Adrenal gland (tissue), 12 donors: Measurements from ENCODE around the gene CILP. TPM values are rescaled to one million over a fixed set of nuclear protein-coding genes. Genes with fewer than 3 reads are reported as not detected.
"Not testable (repeated sequence)": the region's sequence is repeated elsewhere in the genome, so short reads cannot be mapped to it uniquely, and the experiment has no call there.

ENCODE experiments used
- DNase-seq, 7 donors: peaks; one replicate each; pipeline ENCODE4 v3.0.0-alpha.2; 2019 to 2020
- H3K27ac ChIP-seq, 5 donors: fragments of 200-600 bp; sonication (generic) in 4 of 5; 1 replicate in 3 of 5; 2 replicates in 2 of 5; pipeline versions ENCODE4 v1.5.1 to v1.8.0; 2016 to 2020; ENCODE audit warnings: mild to moderate bottlenecking in 1 of 5
- H3K27me3 ChIP-seq: fragments of 200-600 bp; 2 replicates; pipeline ENCODE4 v1.8.0; 2021
- H3K36me3 ChIP-seq, 2 donors: fragments of 200-600 bp; replicated peaks in 1 of 2; 1 replicate in 1 of 2; 2 replicates in 1 of 2; pipeline versions ENCODE4 v1.5.1 to v1.8.0; 2018 to 2022
- H3K4me1 ChIP-seq, 2 donors: fragments of 200-600 bp; replicated peaks in 1 of 2; 1 replicate in 1 of 2; 2 replicates in 1 of 2; pipeline versions ENCODE4 v1.5.1 to v1.8.0; 2018 to 2021
- H3K4me3 ChIP-seq, 4 donors: fragments of 200-600 bp; sonication (generic) in 3 of 4; one replicate each; pipeline ENCODE4 v1.5.1; 2016 to 2018
- H3K9me3 ChIP-seq, 3 donors: fragments of 200-600 bp; sonication (generic) in 1 of 3; replicated peaks in 1 of 3; 1 replicate in 2 of 3; 2 replicates in 1 of 3; pipeline versions ENCODE4 v1.5.1 to v1.8.0; 2016 to 2021
- CTCF ChIP-seq, 6 experiments: fragments of 450-650 bp in 4 of 6; fragments of 200-600 bp in 2 of 6; sonication (generic) in 1 of 6; IDR thresholded peaks; 1 replicate in 5 of 6; 2 replicates in 1 of 6; pipeline versions ENCODE4 v1.5.1 to v1.8.0; 2016 to 2021; ENCODE audit warnings: antibody characterized with exemption in 6 of 6, mild to moderate bottlenecking in 2 of 6, moderate library complexity in 1 of 6
- POLR2A ChIP-seq, 2 donors: fragments of 450-650 bp; IDR thresholded peaks; one replicate each; pipeline ENCODE4 v1.6.1; 2017; ENCODE audit warnings: antibody characterized with exemption in 2 of 2, mild to moderate bottlenecking in 2 of 2, moderate library complexity in 1 of 2
- WGBS, 4 donors: extraction: QIAGEN DNeasy Blood & Tissue Kit in 2 of 4; methylation state at CpG; one replicate each; pipeline versions ENCODE4 v1.1.5 to v1.1.7; 2013 to 2017; 5-methylcytosine and 5-hydroxymethylcytosine counted together
- intact Hi-C, 2 donors: fragments of 100-400 bp; cut with DNase I; formaldehyde crosslinking; loops; one replicate each; pipeline versions ENCODE4 v1.14.1 to v1.15.0; 2022 to 2023
- polyA plus RNA-seq, 3 donors: library from polyadenylated mRNA; stranded (reverse); fragments of 200-250 nt in 2 of 3; fragments of 350-450 nt in 1 of 3; fragmentation: Illumina TruSeq in 1 of 3; extraction: RNeasy Lipid Tissue Mini Kit (QIAGEN cat#74804) in 1 of 3; gene quantifications; one replicate each; pipeline ENCODE4 v1.2.3, GENCODE V29; 2013 to 2014
- total RNA-seq, 9 donors: library from RNA; depleted of rRNA in 4 of 9; stranded (reverse); fragments of >200 nt in 4 of 9; fragments of 120-200 nt in 1 of 9; fragmentation: NEBNext Ultra II Directional in 1 of 9; extraction: Animal tissue kit (Norgen Biotek cat#: 25700) in 1 of 9; gene quantifications; one replicate each; pipeline versions ENCODE4 v1.1.0 to v1.2.4, GENCODE V29; 2013 to 2023
- donor health status: healthy with polysubstance abuse.
- donor health status: Bipolar disorder and iron deficiency.
- donor health status: DM: yes; HTN: yes; CAD: no.
- donor health status: DM: no; HTN: no; CAD: no.
- donor health status: DM: no; HTN: no; CAD: no.
- donor health status: DM: yes; HTN: yes; CAD: no.

CILP gene
- total and polyA plus RNA-seq, 12 donors = 0.39 to 2.7 (median 0.96) TPM

GRCh38 chr15:65184868-65185717, 26.2 kb downstream of the CILP start, which contains the start of gene CLPX:
CLPX (minus strand) TSS chr15:65185342; CDS start chr15:65185153, 189 bp downstream.
- H3K27me3 ChIP-seq = no peaks in the 10 kb centered on the region
- intact Hi-C loops = loop anchor here in 1 of 2 donors (5.0 kb wide), 2 partner anchors 87 to 112 kb away; partner anchors contain the start of gene RNU5A-1
- H3K4me3 ChIP-seq = peak within 1 kb of the TSS; percentile 69 to 97 (median 90)
- H3K27ac ChIP-seq = peak within 1 kb of the TSS; percentile 88 to 94 (median 92)
- 0 to 2% (median 0%) methylated on average over 10 to 70 of the region's 70 CpGs for WGBS, 4 donors
- peaks cover 22 to 26% of the 10 kb centered on the region in 2 donors for H3K4me1 ChIP-seq
- TF ChIP-seq POLR2A (IDR thresholded peaks at IDR 0.05) = peak in 1 of 2 donors; percentile 89
- no peak for TF ChIP-seq CTCF (IDR thresholded peaks at IDR 0.05)
- peak; percentile 93 to 98 (median 96) for DNase-seq
- peaks cover 0 to 1% of the 10 kb centered on the region in 2 donors for H3K36me3 ChIP-seq
- no peaks in the 10 kb centered on the region for H3K9me3 ChIP-seq

- Histone ChIP-seq H3K4me3 (peak overlapping the region; percentile 69 to 97 (median 90)), H3K36me3 (peaks cover 0 to 8% of the 10 kb centered on the region in 2 donors), H3K27me3 (no peaks in the 10 kb centered on the region), H3K4me1 (peaks cover 22 to 33% of the 10 kb centered on the region in 2 donors), H3K9me3 (no peaks in the 10 kb centered on the region), H3K27ac (peak overlapping the region; percentile 88 to 94 (median 92))
- intact Hi-C loops = no loop called here
- 0 to 2% (median 1%) methylated on average over 10 to 33 of the region's 33 CpGs for WGBS, 4 donors
- no peak for TF ChIP-seq CTCF (IDR thresholded peaks at IDR 0.05)
- TF ChIP-seq POLR2A (IDR thresholded peaks at IDR 0.05) = peak; percentile 9 to 79
- peak; percentile 57 to 83 (median 73) for DNase-seq
These were observed 26.9 kb downstream of the CILP start for GRCh38 chr15:65184305-65184867.

DNA sequence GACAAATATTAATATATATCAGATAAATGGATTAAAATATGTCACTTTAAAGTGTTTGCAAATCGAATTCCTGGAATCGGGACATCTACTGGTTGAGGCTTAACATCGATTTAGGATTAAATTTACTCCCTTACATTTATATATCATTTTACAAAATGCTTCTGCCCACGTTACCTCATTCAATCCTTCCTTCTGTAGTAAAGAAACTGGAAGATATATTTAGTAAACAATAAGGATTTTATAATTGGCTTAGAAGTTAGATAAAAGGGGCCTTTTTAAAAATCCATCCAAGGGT, 27.5 kb downstream of the CILP start:
- peak overlapping the region; percentile 41 to 94 (median 92) for H3K27ac ChIP-seq
- WGBS, 4 donors = 1 to 3% (median 2%) methylated on average over 4 of the region's 4 CpGs
- peak overlapping the region; percentile 69 to 97 (median 90) for H3K4me3 ChIP-seq
- DNase-seq = no peak
- H3K36me3 ChIP-seq = peaks cover 0 to 14% of the 10 kb centered on the region in 2 donors
- no peaks in the 10 kb centered on the region for H3K9me3 ChIP-seq
- intact Hi-C loops = no loop called here
- TF ChIP-seq POLR2A (IDR thresholded peaks at IDR 0.05) = no peak
- no peak for TF ChIP-seq CTCF (IDR thresholded peaks at IDR 0.05)
- H3K27me3 ChIP-seq = no peaks in the 10 kb centered on the region
- peaks cover 22 to 38% of the 10 kb centered on the region in 2 donors for H3K4me1 ChIP-seq

DNA sequence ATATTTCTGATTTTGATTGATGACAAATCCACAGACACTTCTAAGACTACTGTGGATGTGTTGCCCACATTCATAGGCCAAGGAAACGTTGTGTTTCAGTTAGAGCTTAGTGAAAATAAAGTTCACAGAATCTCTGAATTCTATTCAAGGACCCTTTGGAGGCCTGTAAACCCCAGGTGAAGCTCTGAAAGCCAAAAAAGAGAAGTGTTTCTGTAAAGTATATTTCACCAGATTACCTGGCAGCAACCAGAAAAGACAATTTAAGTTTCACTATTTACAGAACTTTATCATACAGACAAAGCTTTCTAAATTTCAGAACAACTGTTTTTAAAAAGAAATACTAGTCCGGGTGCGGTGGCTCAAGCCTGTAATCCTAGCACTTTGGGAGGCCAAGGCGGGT, 28.7 kb downstream of the CILP start:
- peaks cover 22 to 41% of the 10 kb centered on the region in 2 donors for H3K4me1 ChIP-seq
- TF ChIP-seq POLR2A (IDR thresholded peaks at IDR 0.05) = no peak
- TF ChIP-seq CTCF (IDR thresholded peaks at IDR 0.05) = no peak
- H3K27ac ChIP-seq = peak overlapping the region in 2 of 5 donors; percentile 13 to 92
- WGBS, 4 donors = 69 to 76% (median 73%) methylated on average over 4 of the region's 4 CpGs
- DNase-seq = no peak
- no peaks in the 10 kb centered on the region for H3K9me3 ChIP-seq
- H3K27me3 ChIP-seq = no peaks in the 10 kb centered on the region
- intact Hi-C loops = no loop called here
- H3K36me3 ChIP-seq = peaks cover 0 to 27% of the 10 kb centered on the region in 2 donors
- peak overlapping the region in 1 of 4 donors; percentile 87 for H3K4me3 ChIP-seq

- Histone ChIP-seq H3K36me3 (peaks cover 0 to 34% of the 10 kb centered on the region in 2 donors), H3K4me1 (peaks cover 22 to 41% of the 10 kb centered on the region in 2 donors)
- H3K9me3 ChIP-seq, H3K4me3 ChIP-seq, DNase-seq, H3K27ac ChIP-seq, H3K27me3 ChIP-seq, intact Hi-C loops: not testable (repeated sequence)
- WGBS, 4 donors = 85 to 90% (median 87%) methylated on average over 15 of the region's 15 CpGs
These were observed 29.5 kb downstream of the CILP start for GRCh38 chr15:65181582-65182353.
